ENCODE measurements around the gene CSTF2.
"Not testable (repeated sequence)": the region's sequence is repeated elsewhere in the genome, so short reads cannot be mapped to it uniquely, and the experiment has no call there.

Gene CSTF2

GRCh38 chrX:100819837-100820666 is at the start of gene CSTF2:
Gene CSTF2 (plus strand): TSS chrX:100820391. CDS start chrX:100820417, 26 bp downstream.
- peak; percentile 35 for DNase-seq

GRCh38 chrX:100796371-100796770 is 23.8 kb upstream of the CSTF2 start:
- DNase-seq, result not testable (repeated sequence)

GRCh38 chrX:100797359-100797758 is 22.8 kb upstream of the CSTF2 start:
- no peak for DNase-seq

- DNase-seq, result no peak
Measured at GRCh38 chrX:100798484-100799214, 21.5 kb upstream of the CSTF2 start.

- DNase-seq, result no peak
Measured at GRCh38 chrX:100802843-100803242, 17.3 kb upstream of the CSTF2 start.

GRCh38 chrX:100804780-100805179 is 15.4 kb upstream of the CSTF2 start:
- DNase-seq, result no peak

- not testable (repeated sequence) for DNase-seq
Measured at GRCh38 chrX:100808265-100808664, 11.9 kb upstream of the CSTF2 start.

- DNase-seq, result no peak
Measured at GRCh38 chrX:100812216-100813158, 7.7 kb upstream of the CSTF2 start.

- no peak for DNase-seq
Measured at GRCh38 chrX:100817340-100817739, 2.9 kb upstream of the CSTF2 start.

GRCh38 chrX:100819534-100819836 is 706 bp upstream of the CSTF2 start:
- DNase-seq, result no peak

- DNase-seq, result no peak
Measured at GRCh38 chrX:100829730-100830129, 9.5 kb downstream of the CSTF2 start.

GRCh38 chrX:100830143-100830542 is 10.0 kb downstream of the CSTF2 start:
- DNase-seq, result no peak

GRCh38 chrX:100830547-100830946 is 10.4 kb downstream of the CSTF2 start:
- DNase-seq, result no peak

GRCh38 chrX:100831219-100831946 is 11.2 kb downstream of the CSTF2 start:
- no peak for DNase-seq

GRCh38 chrX:100850317-100850716 is 30.1 kb downstream of the CSTF2 start:
- DNase-seq, result no peak

- DNase-seq, result no peak
Measured at GRCh38 chrX:100852810-100853209, 32.6 kb downstream of the CSTF2 start.

- DNase-seq, result no peak
Measured at GRCh38 chrX:100863326-100863864, 43.2 kb downstream of the CSTF2 start.

GRCh38 chrX:100864657-100865391 is 44.6 kb downstream of the CSTF2 start:
- no peak for DNase-seq

GRCh38 chrX:100868273-100868672 is 48.1 kb downstream of the CSTF2 start:
- DNase-seq, result no peak

- no peak for DNase-seq
Measured at GRCh38 chrX:100870527-100870926, 50.3 kb downstream of the CSTF2 start.
